Caco-2 (cell line): Measurements from ENCODE around the gene WWP2. TPM values are rescaled to one million over a fixed set of nuclear protein-coding genes. Genes with fewer than 3 reads are reported as not detected.
"Not testable (repeated sequence)": the region's sequence is repeated elsewhere in the genome, so short reads cannot be mapped to it uniquely, and the experiment has no call there.

Source experiments
- BruUV-seq: library from RNA; stranded (reverse); fragments of 400-500 nt; replicated peaks from 2 replicates; lab custom pipeline; 2021; lab: Mats Ljungman, UMichigan
- CTCF ChIA-PET: fragments of 300-600 bp; sonication (Branson Sonifier 250); formaldehyde crosslinking; loops from one replicate; lab custom pipeline; 2022; ENCODE audit warnings: antibody characterized with exemption; lab: Charles Lee
- POLR2A ChIA-PET: fragments of 300-600 bp; sonication (Branson Sonifier 250); formaldehyde crosslinking; loops from one replicate; lab custom pipeline; 2022; ENCODE audit warnings: antibody characterized with exemption; lab: Charles Lee
- DNase-seq, 2 experiments: peaks; one replicate each; pipeline versions ENCODE4 v3.0.0 to v3.0.0-alpha.2; 2020 to 2022
- H3K27me3 ChIP-seq: replicated peaks from 2 replicates; pipeline ENCODE4 v1.6.0; 2011; ENCODE audit warnings: low read length; ENCODE audit not compliant: control insufficient read depth, insufficient read depth
- H3K36me3 ChIP-seq: 2 replicates; pipeline ENCODE4 v1.5.1; 2011; ENCODE audit warnings: low read length; ENCODE audit not compliant: control insufficient read depth, insufficient read depth
- H3K4me1 ChIP-seq: fragments of 250-450 bp; sonication (Bioruptor Pico); 2 replicates; pipeline ENCODE4 v1.5.1; 2020; ENCODE audit warnings: mild to moderate bottlenecking
- H3K4me3 ChIP-seq: 2 replicates; pipeline ENCODE4 v1.5.1; 2011; ENCODE audit warnings: low read depth, mild to moderate bottlenecking, control low read depth, low read length
- H3K9me3 ChIP-seq: fragments of 250-450 bp; sonication (Bioruptor Pico); 2 replicates; pipeline ENCODE4 v1.5.1; 2020; ENCODE audit warnings: mild to moderate bottlenecking, moderate library complexity
- H3K27ac Mint-ChIP-seq: one replicate; pipeline ENCODE4 v1.8.0; 2022; ENCODE audit warnings: mixed read lengths; ENCODE audit not compliant: unreplicated experiment
- H3K27me3 Mint-ChIP-seq: one replicate; pipeline ENCODE4 v1.8.0; 2022; ENCODE audit warnings: mixed read lengths; ENCODE audit not compliant: insufficient read depth, unreplicated experiment
- H3K36me3 Mint-ChIP-seq: one replicate; pipeline ENCODE4 v1.8.0; 2022; ENCODE audit warnings: mild to moderate bottlenecking, mixed read lengths; ENCODE audit not compliant: insufficient read depth, unreplicated experiment
- H3K4me1 Mint-ChIP-seq: one replicate; pipeline ENCODE4 v1.8.0; 2022; ENCODE audit warnings: low read depth, mixed read lengths; ENCODE audit not compliant: unreplicated experiment
- H3K4me3 Mint-ChIP-seq: one replicate; pipeline ENCODE4 v1.8.0; 2022; ENCODE audit warnings: mild to moderate bottlenecking, moderate library complexity, mixed read lengths; ENCODE audit not compliant: unreplicated experiment
- H3K9me3 Mint-ChIP-seq: one replicate; pipeline ENCODE4 v1.8.0; 2022; ENCODE audit warnings: mixed read lengths; ENCODE audit not compliant: unreplicated experiment
- intact Hi-C: fragments of 100-400 bp; cut with micrococcal nuclease; formaldehyde crosslinking; loops from one replicate; pipeline ENCODE4 v1.10.0; 2022; ENCODE audit not compliant: unreplicated experiment
- total RNA-seq: library from RNA; stranded (reverse); gene quantifications from 2 replicates; pipeline ENCODE4 v1.2.3, GENCODE V29; 2022
- TF ChIP-seq, protein P1 (sequence below), 2 experiments: fragments of 200-600 bp in 1 of 2; IDR thresholded peaks; 1 replicate in 1 of 2; 2 replicates in 1 of 2; pipeline versions ENCODE4 v1.5.1 to v1.8.0; 2011 to 2022; ENCODE audit warnings: antibody characterized with exemption in 1 of 2, control low read depth in 1 of 2, inconsistent platforms in 1 of 2, low read depth in 1 of 2, low read length in 1 of 2, mild to moderate bottlenecking in 1 of 2, moderate library complexity in 1 of 2; ENCODE audit not compliant: insufficient read depth in 1 of 2, severe bottlenecking in 1 of 2, unreplicated experiment in 1 of 2

WWP2 gene
- total RNA-seq, 1 experiment from 2014 or later: 39.7 TPM

DNA sequence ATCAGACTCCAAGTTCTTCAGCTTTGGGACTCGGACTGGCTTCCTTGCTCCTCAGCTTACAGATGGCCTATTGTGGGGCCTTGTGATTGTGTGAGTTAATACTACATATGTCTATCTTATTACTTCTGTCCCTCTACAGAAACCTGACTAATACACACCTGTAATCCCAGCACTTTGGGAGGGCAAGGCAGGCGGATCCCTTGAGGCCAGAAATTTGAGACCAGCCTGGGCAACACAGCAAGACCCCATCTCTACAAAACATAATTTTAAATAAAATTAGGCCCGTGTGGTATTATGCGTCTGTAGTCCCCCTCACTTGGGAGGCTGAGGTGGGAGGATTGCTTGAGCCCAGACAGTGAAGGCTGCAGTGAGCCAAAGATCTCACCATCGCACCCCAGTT is 30.9 kb upstream of the WWP2 start:
- DNase-seq, H3K9me3 ChIP-seq, BruUV-seq, H3K27me3 Mint-ChIP-seq, POLR2A ChIA-PET, CTCF ChIA-PET, H3K4me3 Mint-ChIP-seq, H3K4me3 ChIP-seq, H3K27ac Mint-ChIP-seq, H3K27me3 ChIP-seq, H3K36me3 ChIP-seq, H3K4me1 ChIP-seq, intact Hi-C loops, H3K9me3 Mint-ChIP-seq: not testable (repeated sequence)
- Mint-ChIP-seq H3K4me1 (peaks cover 15% of the 10 kb centered on the region), H3K36me3 (peaks cover 13% of the 10 kb centered on the region)

DNA sequence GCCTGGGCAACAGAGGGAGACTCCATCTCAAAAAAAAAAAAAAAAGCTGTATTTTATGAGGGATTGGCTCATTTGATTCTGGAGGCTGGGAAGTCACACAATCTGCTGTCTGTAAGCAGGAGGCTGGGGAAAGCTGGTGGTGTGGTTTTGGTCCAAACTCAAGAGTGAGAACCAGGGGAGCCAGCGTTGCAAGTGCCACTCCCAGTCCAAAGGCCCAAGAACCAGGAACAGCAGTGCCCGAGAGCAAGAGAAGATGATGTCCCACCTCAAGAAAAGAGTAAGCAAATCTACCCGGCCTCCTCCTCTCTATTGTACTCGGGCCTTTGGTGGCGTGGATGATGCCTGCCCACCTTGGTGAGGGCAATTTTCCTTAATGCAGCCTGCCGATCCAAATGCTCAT is 30.0 kb upstream of the WWP2 start:
- POLR2A ChIA-PET: no interaction called here
- Mint-ChIP-seq H3K9me3 (no peaks in the 10 kb centered on the region), H3K27me3 (no peaks in the 10 kb centered on the region), H3K4me1 (peaks cover 8% of the 10 kb centered on the region), H3K4me3 (no peak overlapping the region), H3K27ac (no peak overlapping the region), H3K36me3 (peaks cover 5% of the 10 kb centered on the region)
- TF ChIP-seq, protein P1, sequence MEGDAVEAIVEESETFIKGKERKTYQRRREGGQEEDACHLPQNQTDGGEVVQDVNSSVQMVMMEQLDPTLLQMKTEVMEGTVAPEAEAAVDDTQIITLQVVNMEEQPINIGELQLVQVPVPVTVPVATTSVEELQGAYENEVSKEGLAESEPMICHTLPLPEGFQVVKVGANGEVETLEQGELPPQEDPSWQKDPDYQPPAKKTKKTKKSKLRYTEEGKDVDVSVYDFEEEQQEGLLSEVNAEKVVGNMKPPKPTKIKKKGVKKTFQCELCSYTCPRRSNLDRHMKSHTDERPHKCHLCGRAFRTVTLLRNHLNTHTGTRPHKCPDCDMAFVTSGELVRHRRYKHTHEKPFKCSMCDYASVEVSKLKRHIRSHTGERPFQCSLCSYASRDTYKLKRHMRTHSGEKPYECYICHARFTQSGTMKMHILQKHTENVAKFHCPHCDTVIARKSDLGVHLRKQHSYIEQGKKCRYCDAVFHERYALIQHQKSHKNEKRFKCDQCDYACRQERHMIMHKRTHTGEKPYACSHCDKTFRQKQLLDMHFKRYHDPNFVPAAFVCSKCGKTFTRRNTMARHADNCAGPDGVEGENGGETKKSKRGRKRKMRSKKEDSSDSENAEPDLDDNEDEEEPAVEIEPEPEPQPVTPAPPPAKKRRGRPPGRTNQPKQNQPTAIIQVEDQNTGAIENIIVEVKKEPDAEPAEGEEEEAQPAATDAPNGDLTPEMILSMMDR (IDR thresholded peaks at IDR 0.05; ENCODE audit: insufficient read depth in 1 of 2, low read depth in 1 of 2, low read length in 1 of 2, severe bottlenecking in 1 of 2, unreplicated experiment in 1 of 2): no peak
- H3K36me3 ChIP-seq: no peaks in the 10 kb centered on the region
- CTCF ChIA-PET: no interaction called here
- intact Hi-C loops: no loop called here
- H3K4me1 ChIP-seq: 0 out of 2 replicates have a peak, but pooled peaks cover 3% of the 10 kb centered on the region
- no peaks in the 10 kb centered on the region for H3K27me3 ChIP-seq
- no peaks in the 10 kb centered on the region for H3K9me3 ChIP-seq
- no peak overlapping the region for H3K4me3 ChIP-seq
- no peak for DNase-seq
- no TSS peak for BruUV-seq

DNA sequence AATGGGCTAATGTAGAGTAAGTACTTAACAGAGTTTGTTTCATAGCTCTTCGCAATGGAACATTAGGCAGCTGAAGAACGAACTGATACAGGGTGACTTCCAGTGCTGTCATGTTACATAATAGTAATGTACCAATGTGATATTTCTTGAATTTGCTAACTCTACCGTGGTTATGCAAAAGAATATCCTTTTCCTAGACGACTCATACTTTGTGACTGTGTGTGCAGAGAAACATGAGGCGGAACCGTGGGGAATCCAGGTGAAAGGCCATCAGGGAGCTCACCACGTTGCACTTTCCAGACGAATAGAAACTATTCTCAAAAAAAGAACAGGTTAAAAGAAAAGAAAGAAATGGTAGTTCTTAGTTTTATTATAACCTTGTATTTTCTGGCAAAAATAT is 20.6 kb upstream of the WWP2 start:
- CTCF ChIA-PET: no interaction called here
- Mint-ChIP-seq H3K4me3 (no peak overlapping the region), H3K36me3 (peaks cover 67% of the 10 kb centered on the region), H3K4me1 (no peaks in the 10 kb centered on the region), H3K9me3 (no peaks in the 10 kb centered on the region), H3K27me3 (no peaks in the 10 kb centered on the region), H3K27ac (no peak overlapping the region)
- TF ChIP-seq, protein P1 (IDR thresholded peaks at IDR 0.05; ENCODE audit: insufficient read depth in 1 of 2, low read depth in 1 of 2, low read length in 1 of 2, severe bottlenecking in 1 of 2, unreplicated experiment in 1 of 2): no peak
- no TSS peak for BruUV-seq
- DNase-seq: no peak
- Histone ChIP-seq H3K27me3 (no peaks in the 10 kb centered on the region), H3K4me3 (no peak overlapping the region), H3K36me3 (peaks cover 4% of the 10 kb centered on the region; the same call in 1 of the 2 replicates), H3K9me3 (no peaks in the 10 kb centered on the region), H3K4me1 (no peaks in the 10 kb centered on the region)
- intact Hi-C loops: no loop called here
- POLR2A ChIA-PET: interaction anchor here (0.6 kb wide), 1 partner anchor 13 kb away, joined by 5 read pairs; the partner anchor contains the start of gene NOB1
